Non-pigmented ciliary epithelial cell (primary cell): ENCODE measurements around the gene ZFYVE9.

Source experiments
- DNase-seq: peaks from one replicate; pipeline ENCODE4 v3.0.0-alpha.2; 2010; ENCODE audit warnings: low read depth

Gene ZFYVE9

GRCh38 chr1:52337439-52337838 lies 195.6 kb downstream of the ZFYVE9 start:
- DNase-seq, result no peak

- DNase-seq, result no peak
Measured at GRCh38 chr1:52341655-52342260, 199.9 kb downstream of the ZFYVE9 start.

GRCh38 chr1:52343979-52344378 lies 202.1 kb downstream of the ZFYVE9 start:
- no peak for DNase-seq

- no peak for DNase-seq
Measured at GRCh38 chr1:52345252-52345651, 203.4 kb downstream of the ZFYVE9 start.

GRCh38 chr1:52346653-52347052 lies 204.8 kb downstream of the ZFYVE9 start:
- DNase-seq, result no peak

- no peak for DNase-seq
Measured at GRCh38 chr1:52348704-52349300, 206.9 kb downstream of the ZFYVE9 start.

- no peak for DNase-seq
Measured at GRCh38 chr1:52352690-52353089, 210.8 kb downstream of the ZFYVE9 start.

GRCh38 chr1:52355436-52355835 lies 213.5 kb downstream of the ZFYVE9 start:
- DNase-seq, result no peak

GRCh38 chr1:52355847-52356505 lies 214.1 kb downstream of the ZFYVE9 start:
- DNase-seq, result no peak

- no peak for DNase-seq
Measured at GRCh38 chr1:52356818-52357355, 215.0 kb downstream of the ZFYVE9 start.

GRCh38 chr1:52357397-52357796 lies 215.5 kb downstream of the ZFYVE9 start:
- DNase-seq, result no peak

GRCh38 chr1:52358851-52359497 lies 217.1 kb downstream of the ZFYVE9 start:
- DNase-seq, result no peak

- no peak for DNase-seq
Measured at GRCh38 chr1:52359676-52360594, 218.0 kb downstream of the ZFYVE9 start.

- no peak for DNase-seq
Measured at GRCh38 chr1:52360595-52360968, 218.7 kb downstream of the ZFYVE9 start.

- DNase-seq, result no peak
Measured at GRCh38 chr1:52364235-52364839, 222.4 kb downstream of the ZFYVE9 start.

GRCh38 chr1:52365071-52365745 lies 223.3 kb downstream of the ZFYVE9 start:
- no peak for DNase-seq

GRCh38 chr1:52365746-52366516 lies 224.0 kb downstream of the ZFYVE9 start, which contains the start of gene CC2D1B:
Gene CC2D1B (minus strand): TSS chr1:52366205. CDS start chr1:52364620, 1,585 bp downstream.
- peak; percentile 87 for DNase-seq

- no peak for DNase-seq
Measured at GRCh38 chr1:52366517-52366827, 224.6 kb downstream of the ZFYVE9 start.

GRCh38 chr1:52367272-52367671 lies 225.4 kb downstream of the ZFYVE9 start:
- no peak for DNase-seq
